GM19328 (cell line): ENCODE measurements around the gene RAB44.
"Not testable (repeated sequence)": the region's sequence is repeated elsewhere in the genome, so short reads cannot be mapped to it uniquely, and the experiment has no call there.

ENCODE experiments used
- ATAC-seq: cut with Tn5 transposase; IDR thresholded peaks from one replicate; pipeline ENCODE4 v1.9.1; 2021; ENCODE audit warnings: mild to moderate bottlenecking, moderate library complexity; ENCODE audit not compliant: unreplicated experiment

Gene RAB44, protein sequence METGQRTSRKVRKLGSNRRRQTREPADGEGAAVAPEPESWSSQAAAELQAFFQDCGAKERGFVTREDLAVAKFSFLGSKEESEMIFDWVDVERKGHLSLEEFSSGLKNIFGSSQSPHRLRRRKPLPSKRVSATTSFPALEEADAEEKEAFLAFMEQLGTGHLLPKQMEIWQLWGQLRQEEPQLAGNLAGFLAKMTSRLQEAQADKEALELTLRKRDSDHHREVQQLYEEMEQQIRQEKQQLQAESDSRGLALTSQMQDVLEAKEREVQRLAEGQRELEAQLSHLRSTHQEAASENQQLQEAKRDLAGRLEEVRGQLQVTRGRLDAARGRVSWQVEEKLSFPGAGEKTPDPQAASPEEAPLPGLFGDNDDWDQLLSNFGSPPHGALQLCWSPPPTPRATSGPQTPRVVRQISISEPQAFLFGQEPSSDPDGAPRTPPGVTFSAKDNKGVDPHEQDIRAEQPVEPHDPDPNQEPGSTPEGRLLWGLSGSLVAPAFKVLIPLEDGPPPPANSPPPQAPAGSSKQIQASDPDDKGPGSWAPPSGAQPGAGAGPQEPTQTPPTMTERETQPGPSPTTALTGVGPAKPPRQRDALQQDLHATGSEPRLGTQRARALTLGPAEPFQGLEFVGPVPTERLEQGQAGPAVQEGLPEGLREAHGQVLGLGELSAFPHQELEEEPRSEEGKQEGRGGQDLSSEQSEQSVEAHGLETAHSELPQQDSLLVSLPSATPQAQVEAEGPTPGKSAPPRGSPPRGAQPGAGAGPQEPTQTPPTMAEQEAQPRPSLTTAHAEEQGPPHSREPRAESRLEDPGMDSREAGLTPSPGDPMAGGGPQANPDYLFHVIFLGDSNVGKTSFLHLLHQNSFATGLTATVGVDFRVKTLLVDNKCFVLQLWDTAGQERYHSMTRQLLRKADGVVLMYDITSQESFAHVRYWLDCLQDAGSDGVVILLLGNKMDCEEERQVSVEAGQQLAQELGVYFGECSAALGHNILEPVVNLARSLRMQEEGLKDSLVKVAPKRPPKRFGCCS

DNA sequence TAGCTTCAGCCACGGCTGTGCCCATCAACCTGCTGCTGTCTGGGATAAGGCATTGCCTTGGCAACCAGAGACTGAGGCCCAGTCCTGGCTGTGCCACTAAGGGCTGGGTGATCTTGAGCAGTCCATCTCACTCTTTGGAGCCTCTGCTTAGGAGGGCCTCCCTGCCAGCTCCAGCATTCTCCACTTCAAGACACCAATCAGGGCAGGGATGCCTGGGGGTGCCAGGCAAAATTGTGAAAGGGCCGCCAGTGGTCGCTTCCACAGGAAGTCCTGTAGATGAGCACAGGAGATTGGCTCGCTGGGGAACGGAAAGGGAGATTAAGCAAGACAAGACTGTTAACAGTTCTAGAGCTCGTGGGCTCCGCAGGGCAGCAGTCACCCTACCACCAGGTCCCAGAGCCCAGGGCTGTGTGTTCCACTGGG, at the start of gene RAB44:
Gene RAB44, plus strand, starts transcription at position 346 of the 423 bp plus-strand sequence. CDS start 6,410 bp downstream, outside the sequence.
- no peak for ATAC-seq

DNA sequence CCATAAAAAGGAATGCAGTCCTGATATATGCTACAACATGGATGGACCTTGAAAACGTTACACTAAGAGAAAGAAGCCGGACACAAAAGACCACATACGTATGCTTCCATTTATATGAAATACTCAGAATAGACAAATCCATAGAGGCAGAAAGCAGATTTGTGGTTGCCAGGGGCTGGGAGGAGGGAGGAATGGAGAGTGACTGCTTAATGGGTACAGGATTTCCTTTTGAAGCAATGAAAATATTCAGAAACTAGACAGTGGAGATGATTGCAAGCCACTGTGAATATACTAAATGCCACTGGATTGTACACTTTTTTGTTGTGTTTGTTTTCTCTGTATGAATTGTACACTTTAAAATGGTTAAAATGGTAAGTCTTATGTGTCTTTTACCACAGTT, 48.5 kb upstream of the RAB44 start:
- ATAC-seq = no peak

DNA sequence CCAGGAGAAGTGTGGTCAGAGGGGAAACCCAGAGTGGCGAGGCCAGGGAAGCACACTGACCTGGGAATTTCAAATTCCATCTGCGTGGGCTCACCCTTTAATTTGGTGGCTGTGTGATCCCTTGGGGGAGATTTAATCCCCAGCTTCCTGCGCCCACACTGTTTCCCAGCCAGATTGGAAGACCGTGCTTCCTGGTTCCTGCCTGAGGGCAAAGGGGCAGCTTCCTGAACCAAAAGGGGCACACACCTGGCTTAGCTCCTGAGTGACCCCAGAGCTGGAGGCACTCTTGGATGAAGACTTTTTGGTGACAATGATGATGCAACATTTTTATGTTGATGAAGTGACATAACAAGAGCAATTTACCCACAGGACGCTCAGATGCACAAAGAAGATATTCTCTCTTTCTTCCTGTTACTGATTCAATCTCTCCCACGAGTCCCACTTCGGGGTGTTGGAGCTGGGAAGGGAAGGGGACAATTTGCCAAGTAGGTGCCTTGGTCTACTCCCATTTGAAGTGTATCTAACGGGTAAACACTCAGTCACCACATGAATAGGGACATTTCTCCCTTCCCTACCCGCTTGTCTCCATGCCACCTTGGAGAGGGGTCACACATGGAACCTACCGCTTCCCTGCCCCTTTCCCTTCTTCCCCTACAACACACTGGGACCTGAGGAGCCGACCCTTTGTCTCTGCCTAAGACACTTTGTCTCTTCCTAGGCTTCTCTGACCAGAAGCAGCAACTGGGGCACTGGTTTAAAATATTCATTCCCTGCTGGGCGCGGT, 47.7 kb upstream of the RAB44 start:
- ATAC-seq = no peak

DNA sequence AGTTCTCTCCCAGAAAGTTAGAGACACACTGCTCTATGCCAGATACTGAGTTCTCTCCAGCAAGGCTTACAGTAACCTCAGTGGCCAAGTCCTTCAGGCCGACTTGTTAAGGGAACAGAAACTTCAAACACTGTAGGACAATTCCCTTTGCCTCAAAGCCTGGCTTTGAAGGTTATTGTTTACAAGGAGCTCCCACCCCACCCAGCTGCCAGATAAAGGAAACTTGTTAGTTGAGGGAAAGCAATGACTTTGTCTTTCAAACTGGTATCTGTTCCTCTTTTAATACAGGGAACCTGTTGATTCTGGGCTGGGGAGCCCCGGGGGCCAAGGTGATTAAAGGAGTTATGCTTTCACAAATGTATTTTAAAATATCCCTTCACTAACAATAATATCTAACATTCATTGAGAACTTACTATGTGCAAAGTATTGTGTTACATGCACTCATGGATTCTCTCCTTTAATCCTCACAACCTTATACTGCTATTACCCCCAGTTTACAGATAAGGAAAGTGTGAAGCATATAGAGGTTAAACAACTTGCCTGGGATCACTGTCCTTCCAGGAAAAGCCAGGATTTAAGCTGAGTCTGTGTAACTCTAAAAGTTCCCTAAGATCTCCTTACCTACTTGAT, 46.7 kb upstream of the RAB44 start:
- ATAC-seq = no peak

DNA sequence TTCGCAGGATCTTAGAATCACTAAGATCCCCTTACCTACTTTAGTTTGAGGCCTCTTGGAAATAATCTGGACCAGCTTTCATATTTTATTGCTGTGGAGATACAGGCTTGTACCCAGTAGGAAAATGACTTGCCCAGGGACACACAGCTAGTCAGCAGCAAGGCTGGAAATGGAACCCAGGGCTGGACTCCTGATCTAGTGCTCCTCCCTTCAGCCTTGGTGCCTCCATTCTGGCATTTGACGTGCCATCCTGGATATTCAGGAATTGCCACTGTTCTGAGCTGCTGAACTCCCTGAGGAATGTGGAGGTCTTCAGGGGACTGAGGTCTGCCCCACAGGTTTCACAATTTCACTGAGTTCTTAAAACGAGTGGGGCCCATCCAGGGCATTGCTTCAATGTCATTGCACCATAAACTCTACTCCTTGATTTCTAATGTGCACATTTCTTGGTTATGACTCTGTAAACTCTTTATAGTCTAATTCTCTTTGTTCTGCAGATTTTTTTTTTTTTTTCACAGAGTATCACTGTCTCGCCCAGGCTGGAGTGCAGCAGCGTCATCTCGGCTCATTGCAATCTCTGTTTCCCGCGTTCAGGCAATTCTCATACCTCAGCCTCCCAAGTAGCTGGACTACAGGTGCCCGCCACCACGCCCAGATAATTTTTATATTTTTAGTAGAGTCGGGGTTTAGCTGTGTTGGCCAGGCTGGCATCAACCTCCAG, 45.8 kb upstream of the RAB44 start:
- no peak for ATAC-seq

DNA sequence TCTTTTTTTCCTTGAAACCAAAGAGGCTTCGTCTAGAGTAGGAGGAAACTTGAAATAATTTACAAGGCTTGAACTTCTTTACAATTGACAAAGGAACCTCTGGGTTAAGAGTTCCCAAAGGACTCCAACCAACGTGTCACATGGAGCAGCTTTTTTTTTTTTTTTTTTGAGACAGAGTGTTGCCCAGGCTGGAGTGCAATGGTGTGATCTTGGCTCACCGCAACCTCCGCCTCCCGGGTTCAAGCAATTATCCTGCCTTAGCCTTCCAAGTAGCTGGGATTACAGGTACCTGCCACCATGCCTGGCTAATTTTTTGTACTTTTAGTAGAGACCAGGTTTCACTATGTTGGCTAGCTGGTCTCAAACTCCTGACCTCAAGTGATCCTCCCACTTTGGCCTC, 43.2 kb upstream of the RAB44 start:
- ATAC-seq = not testable (repeated sequence)

DNA sequence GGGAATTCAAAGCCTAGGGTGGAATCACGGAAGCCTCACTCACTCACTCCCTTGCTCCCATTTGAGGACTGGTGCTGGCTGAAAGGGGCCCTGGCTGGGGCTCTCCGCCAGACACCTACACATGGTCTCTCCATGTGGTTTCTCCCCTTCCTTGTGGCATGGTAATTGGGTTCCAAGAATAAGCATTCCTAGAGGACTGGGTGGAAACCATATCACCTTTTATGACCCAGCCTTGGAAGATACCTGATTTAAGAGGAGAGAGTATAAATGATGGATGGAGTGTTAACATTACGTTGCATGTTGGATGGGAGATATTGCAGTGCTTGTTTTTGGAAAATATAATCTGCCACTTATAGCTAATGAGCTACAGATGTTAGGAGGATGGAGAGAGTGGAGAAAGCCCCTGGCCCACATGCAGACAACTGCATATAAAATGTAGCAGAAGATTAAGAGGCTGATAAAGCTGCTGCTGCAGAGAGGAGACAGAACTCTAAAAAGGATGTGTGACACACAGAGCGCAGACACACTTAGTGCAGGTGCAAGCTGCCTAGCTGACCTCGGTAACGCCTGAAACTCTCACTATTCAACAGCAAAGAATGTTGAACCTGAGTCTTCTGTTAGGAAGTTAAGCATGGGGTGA, 42.4 kb upstream of the RAB44 start:
- ATAC-seq = no peak

DNA sequence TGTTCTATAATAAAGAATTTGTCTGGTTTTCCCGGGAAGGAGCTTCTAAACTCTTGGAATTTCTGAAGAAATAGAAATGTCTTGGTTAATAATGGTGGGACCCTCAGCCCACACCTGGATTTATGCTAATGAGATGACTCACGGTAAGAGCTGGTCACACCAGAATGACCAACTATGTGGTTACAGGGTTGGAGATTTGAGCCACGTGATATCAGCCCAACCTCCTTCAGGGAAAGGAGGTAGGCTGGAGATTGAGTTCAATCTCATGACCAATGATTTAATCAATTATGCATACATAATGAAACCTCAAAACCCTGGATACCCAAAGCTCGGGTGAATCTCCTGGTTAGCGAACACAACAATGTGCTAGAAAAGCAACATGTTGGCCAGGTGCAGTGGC, 41.2 kb upstream of the RAB44 start:
- no peak for ATAC-seq

DNA sequence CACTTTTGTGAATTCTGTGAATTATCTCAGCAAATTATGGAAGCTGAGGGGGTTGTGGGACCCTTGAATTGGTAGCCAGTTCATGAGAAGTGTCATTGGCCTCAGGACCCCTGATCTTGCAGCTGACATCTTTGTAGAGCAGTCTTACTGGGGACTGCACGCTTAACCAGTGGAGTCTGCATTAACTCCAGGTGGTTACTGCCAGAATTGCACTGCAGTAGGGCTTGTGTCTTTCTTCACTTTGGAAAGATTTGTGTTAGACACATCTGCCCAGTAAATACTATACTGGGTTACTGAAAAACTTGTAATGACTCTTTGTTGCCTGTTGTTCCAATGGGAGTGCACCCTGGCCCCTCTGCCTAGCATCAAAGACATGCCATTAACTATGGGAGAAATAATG, 40.4 kb upstream of the RAB44 start:
- no peak for ATAC-seq

DNA sequence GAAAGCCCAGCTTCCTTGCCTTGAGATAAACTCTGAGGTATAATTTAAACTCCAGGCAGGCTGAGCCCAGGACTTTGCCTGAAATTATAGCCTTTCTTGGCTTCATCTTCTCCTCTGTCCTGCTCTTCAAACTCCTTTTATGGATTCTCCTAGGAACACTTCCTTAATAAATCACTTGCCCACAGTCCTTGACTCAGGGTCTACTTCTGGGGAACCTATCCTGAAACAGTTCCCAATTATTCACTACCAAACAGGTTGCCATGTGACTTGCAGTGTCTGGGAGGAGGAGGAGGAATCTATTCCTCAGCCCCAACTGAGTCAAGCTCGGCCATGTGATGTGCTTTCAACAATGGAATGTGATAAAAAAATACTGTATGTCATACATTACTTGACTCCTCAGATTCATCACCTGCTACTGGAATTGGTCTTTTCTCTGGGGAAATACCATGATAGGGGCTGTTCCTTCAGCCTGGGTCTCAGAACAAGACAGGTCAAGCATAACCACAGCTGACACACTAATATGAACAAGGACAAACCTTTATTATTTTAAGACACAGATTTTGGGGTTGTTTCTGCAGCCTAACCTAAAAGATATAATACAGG, 39.6 kb upstream of the RAB44 start:
- no peak for ATAC-seq

DNA sequence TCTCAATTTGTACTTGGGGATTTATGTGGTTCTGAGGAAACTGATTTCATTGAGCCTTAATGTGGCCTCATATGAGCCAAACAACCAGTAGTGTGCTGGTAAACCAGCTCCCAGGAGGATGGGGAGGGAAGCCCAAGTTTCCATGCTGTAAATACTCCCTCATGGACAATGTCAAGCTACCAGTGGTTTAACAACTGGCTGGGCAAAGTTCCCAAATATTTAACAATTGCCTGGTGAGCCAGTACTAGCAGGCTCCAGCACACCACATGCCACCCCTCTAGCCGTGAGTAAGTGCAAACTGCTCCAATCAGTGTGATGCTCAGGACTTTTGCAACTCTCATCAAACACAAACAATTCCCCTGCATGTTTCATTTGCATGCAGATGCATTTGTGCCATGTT, 38.4 kb upstream of the RAB44 start:
- ATAC-seq = no peak

DNA sequence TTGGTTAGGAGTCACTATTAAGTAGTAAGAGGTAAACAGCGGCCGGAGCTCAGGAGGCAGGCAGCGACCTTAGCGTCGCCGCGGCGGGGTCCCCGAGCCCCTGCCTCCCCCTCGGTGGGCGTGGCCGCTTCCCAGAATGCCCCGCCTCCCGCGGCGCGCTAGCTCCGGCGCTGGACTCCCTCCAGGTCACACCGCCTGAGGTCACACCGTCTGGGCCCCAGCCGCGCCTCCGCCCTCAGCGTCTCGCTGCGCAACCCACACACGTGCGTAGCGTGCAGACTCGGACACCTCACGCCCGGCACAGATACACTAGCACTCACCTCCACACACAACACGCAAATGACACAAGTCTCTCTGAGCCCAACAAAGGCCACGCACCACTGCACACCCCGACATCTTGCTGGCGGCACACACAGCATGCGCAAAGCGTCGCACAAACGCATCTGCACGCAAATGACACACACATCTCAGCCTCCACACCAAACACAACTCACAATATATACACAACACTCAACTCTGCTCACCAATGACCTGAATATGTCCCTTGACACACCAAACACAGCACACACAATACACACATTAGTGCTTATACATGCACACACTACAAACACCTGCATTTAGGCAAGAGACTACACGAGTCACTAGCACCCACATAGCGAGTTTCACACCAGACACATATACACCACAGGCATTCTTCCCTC, 36.7 kb upstream of the RAB44 start:
- ATAC-seq = no peak

DNA sequence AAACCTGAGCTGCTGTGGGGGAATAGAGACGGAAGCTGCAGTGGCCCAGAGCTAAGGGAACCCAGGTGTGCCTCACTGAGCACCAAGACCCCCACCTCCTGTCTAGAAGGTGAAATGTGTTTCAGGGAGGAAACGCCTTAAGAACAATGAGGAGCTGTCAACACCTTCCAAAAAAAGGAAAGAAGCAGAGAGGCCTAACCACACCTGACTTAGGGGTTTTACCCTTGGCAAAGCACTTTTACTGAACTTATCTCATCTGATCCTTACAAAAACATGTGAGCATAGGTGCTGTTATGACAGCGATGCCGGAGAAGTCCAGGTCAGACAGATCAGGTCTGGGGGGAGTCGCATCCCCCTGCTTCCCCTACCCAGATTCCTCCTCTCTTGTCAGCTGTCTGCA, 35.2 kb upstream of the RAB44 start:
- ATAC-seq = no peak

DNA sequence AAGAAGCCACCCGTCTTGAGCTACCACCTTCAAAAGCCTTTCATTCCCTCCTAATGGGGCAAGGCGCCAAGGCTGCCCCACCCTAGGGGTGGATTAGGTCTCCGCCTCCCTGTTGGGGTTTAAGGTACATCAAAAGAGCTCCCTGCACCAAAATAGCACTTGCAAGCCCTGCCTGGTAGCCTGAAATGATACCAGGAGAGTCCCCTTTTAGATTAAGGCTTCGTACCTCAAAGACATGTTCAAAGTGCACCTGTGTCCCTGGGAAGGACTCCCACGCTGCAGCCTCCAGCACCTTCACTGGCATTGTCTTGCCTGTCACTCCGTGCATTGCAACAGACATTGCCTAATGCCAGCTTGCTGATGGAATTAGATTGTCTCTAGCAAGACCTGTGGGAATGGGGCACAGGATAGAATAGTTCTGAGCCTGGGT, 34.8 kb upstream of the RAB44 start:
- no peak for ATAC-seq

DNA sequence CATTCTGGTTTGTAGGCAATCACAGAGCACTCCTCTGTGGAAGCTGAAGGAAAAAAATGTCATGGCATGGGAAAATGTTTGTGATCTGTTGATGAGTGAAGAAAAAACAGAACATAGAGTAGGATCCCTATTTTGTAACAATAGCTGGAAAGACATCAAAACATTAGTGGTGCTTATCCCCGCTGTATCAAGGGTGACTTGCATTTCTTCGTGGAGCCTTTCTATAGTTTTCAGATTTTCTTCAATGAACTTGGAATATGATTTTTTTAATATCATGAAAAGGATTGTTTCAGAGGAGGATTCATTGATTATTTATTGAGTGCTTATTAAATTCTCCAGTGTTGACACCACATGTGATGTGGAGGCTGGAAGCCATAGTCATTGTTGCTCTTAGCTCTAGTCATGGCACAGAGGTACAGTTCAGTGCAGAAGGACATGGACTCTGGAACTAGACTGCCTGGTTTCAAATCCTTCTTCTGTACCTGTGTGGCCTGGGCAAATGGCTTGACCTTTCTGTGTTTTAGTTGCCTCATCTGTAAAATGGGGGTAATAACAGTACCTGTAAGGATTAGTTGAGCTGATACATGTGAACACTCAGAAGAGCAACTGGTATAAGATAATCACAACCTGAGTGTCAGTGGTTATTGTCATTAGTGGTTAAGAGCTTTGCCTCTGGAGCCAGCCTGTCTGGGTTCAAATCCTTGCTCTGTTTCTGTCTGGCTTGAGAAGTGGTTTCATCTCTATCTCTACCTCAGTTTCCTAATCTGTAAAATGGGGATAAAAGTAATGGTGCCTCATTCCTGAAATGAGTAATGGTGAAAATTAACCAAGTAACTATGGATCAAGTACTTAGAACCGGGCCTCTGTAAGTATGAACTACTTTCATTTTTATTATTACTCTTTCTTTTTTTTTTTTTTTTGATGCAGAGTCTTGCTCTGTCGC, 33.9 kb upstream of the RAB44 start:
- no peak for ATAC-seq

DNA sequence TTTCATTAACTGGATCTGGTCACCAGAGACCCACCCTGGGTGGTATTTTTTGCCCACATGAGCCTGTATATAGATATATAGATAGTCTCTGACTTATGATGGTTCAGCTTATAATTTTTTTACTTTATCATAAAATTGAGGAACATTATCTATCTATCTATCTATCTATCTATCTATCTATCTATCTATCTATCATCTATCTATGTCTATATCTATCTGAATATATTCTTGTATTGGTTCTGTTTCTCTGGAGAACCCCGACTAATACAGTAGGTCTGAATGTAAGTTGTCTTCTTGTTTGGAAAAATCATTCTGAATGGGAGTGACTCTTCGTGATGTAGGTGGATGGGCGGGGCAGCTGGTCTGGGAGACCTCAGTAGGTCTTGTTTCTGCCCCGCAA, 32.4 kb upstream of the RAB44 start:
- no peak for ATAC-seq

DNA sequence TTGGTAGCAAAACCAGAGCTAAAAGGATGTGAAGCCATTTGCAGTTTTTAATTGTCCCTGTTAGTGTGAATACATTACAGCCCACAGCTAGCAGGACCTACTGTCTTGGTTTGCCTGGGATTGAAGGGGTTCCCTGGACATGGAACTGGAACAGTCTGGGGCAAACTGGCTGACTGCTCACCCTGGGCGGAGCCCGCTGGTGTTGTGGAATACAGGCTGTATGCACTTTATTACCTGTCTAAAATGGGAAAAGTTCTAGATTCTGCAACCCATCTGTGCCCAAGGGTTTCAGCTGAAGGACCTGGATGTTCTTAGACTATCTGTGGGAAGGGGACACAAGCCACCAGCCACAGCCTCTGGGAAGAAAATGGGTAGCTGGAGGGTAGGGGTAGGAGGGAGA, 31.3 kb upstream of the RAB44 start:
- ATAC-seq = no peak
